GM21737 (cell line): ENCODE measurements around the gene RPS16.

ENCODE experiments used
- ATAC-seq: cut with Tn5 transposase; IDR thresholded peaks from one replicate; pipeline ENCODE4 v1.9.1; 2021; ENCODE audit warnings: mild to moderate bottlenecking, moderate library complexity; ENCODE audit not compliant: unreplicated experiment

RPS16 gene

DNA sequence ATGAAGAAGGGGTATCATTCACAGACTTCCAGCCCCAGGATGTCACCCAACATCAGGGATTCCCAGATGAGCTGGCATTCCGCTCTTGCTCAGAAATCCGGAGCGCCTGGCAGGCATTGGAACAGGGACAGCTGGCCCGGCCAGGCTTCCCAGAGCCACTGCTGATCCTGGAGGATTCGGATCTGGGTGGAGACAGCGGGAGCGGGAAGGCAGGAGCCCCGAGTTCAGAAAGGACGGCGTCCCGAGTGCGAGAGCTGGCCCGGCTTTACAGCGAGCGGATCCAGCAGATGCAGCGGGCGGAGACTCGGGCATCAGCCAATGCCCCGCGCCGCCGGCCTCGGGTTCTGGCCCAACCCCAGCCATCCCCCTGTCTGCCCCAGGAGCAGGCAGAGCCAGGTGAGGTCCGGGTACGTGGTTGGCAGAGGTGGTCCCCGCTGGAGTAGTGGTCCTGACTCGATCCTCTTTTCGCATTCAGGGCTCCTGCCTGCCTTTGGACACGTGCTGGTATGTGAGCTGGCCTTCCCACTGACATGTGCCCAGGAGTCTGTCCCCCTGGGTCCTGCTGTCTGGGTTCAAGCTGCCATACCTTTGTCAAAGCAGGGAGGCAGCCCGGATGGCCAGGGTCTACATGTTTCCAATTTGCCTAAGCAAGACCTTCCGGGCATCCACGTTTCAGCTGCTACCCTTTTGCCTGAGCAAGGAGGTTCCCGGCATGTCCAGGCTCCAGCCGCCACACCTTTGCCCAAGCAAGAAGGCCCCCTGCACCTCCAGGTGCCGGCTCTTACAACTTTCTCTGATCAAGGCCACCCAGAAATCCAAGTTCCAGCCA lies 12.3 kb downstream of the RPS16 start:
- no peak for ATAC-seq

DNA sequence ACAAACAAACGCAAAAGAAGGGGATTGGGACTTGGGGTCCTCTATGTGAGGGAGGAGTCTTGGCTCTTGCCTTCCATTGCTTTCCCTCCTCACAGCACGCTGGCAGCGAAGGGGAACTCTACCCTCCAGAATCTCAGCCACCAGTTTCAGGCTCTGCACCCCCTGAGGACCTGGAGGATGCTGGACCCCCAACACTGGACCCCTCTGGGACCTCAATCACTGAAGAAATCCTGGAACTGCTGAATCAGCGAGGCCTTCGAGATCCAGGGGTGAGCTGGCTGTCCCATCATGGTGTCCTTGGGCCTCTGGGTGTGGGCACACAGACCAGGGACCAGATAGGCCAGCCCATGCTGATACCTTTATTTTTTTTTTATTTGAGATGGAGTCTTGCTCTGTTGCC lies 13.7 kb downstream of the RPS16 start:
- ATAC-seq, result no peak

DNA sequence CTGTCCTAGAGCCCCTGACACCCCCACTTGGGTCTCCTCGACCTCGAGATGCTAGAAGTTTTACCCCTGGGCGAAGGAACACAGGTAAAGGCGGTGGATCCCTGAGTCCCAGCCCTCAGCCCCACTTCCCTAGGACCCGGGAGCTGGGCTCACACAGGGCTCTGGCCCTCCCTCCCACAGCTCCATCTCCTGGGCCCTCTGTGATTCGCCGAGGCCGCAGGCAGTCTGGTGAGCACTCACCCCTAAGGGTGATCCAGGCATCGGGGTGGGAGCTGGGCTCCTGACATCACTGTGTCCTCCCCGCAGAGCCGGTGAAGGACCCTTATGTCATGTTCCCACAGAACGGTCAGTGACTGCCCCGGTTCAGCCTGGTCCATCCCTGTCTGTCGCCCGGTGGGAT lies 15.0 kb downstream of the RPS16 start:
- ATAC-seq, result no peak

DNA sequence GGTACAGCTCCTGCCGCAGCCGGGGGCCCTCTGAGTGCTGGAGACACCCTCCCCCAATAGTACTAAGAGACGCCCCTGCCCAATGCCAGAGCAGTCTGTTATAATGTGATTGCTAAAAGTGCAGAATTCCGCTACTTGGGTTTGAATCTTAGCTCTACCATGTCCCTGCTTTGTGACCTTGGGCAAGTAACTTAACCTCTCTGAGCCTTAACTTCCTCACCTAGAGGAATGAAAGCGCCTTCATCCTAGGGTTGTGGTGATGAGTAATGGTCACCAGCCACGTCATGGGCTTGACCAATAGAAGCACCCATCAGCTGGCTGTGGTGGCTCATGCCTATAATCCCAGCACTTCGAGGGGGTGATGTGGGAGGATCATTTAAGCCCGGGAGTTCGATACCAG lies 16.7 kb downstream of the RPS16 start:
- ATAC-seq, result no peak

DNA sequence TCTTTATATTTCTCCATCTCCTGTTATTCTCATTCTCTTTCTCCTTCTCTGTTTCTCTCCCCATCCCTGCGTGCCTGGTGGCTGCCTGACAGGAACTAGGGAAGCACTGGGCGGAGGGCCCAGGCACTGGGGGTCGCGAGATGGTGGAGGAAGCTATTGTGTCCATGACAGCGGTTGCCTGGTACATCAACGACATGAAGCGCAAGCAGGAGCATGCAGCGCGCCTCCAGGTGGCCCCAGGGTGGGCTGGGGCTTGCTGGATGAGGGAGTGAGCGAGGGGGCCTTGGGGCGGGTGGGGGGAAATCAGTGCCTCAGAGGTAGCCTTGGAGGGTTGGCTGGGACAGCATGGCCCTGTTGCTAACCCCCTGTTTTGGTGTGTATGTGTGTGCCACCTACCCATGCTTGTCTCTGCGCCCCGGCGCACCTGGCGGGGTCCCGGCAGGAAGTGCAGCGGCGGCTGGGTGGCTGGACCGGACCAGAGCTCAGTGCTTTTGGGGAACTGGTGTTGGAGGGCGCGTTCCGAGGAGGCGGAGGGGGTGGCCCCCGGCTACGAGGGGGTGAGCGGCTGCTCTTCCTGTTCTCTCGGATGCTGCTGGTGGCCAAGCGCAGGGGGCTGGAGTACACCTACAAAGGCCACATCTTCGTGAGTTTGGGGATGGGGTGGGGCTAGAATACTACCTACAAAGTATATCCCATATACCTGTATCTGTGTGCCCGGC lies 18.1 kb downstream of the RPS16 start:
- no peak for ATAC-seq

DNA sequence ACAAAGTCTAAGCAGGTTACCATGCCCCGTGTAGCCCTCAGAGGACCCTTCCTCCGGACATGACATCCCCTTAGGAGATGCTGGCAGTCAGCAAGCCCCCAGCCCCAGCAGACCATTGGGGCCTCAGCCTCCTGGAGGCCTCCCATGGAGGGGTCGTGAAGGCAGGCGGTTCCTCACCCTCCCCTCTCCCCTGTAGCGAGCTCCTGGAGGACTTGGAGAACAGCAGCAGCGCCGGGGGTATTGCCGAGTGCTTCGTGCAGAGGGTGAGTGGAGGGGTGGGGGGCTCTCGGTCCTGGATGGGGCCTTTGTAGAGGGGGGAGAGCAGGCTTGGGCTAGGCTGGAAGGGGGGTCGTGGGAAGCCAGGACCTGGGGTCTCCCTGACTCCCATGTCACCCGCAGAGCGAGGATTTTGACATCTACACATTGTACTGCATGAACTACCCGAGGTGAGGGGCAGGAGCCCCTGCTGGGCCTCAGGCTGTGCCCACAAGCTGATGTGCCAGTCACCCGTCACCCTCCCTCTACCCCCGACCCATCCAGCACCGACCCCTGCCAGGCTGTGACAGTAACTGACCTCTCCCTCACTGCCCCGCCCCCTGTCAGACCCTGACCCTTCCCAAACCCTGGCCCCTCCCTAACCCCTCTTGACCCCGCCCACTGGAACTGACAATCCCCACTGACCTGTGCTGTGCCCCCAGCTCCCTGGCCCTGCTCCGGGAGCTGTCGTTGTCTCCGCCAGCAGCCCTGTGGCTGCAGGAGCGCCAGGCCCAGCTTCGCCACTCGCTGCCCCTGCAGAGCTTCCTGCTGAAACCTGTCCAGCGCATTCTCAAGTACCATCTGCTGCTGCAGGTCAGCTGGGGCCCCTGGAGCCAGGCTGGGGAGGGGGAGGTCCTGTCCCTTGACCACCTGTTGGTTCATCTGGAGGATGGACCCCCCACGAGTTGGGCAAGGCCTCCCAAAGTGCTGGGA lies 19.3 kb downstream of the RPS16 start:
- ATAC-seq, result no peak

DNA sequence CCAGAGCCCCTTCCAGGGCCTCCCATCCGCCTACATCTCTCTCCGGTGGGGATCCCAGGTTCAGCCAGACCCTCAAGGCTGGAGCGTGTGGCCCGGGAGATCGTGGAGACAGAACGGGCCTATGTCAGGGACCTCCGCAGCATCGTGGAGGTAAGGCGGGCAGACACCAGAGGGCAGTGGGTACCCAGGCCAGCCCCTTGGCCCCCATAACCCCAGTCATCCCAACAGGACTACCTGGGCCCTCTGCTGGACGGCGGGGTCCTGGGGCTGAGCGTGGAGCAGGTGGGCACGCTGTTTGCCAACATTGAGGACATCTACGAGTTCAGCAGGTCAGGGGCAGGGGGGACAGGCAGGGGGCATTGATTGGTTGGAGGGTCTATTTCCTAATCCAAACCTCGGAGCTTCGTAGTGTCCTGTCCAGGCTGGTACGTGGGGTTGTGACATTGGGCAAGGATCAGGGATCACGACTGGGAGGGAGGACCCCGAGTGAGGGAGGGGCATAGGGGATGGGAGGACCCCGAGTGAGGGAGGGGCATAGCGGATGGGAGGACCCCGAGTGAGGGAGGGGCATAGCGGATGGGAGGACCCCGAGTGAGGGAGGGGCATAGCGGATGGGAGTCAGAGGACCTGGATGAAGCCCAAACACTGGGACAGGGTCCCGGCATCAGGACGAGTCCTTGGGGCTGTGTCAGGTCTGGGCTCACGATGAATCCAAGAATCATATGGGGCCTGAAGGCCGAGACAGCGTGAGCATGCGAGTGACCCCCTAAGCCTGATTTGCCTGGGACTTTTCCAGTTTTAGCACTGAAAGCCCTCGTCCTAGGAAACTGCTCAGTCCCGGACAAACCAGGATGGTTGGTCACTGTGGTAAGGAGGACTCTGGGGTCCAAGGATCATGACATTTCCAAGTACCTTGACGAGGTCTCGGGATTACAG lies 20.4 kb downstream of the RPS16 start:
- ATAC-seq, result no peak

DNA sequence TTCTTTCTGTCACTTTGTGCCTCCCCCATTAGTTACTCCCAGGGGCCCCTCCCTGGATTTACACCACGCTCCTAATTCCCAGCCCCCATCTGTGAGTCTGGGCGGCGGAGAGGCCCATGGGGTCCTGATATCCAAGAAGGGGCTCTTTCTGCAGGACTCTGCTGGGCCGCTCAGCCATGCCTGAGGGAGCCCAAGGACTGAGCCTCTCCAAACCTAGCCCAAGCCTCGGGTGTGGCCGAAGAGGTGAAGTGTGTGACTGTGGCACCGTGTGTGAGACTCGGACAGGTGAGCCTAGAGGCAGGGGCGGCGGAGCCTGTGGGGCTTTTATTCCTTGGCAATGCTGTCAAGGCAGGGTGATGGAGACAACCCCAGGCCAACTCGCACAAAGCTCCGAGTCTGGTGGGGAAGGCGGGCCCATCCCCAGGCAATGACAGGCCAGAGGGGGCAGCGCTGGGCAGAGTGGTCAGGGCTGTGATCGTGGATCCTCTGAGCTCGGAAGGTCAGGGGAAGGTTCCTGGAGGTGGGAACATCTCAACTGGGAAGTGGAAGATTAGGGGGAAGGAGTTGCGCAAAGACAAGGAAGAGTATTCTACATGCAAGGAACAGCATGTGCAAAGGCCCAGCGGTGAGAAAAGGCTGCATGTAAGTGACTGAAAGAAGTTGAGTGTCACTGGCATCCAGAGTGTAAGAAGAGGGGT lies 21.7 kb downstream of the RPS16 start:
- no peak for ATAC-seq

DNA sequence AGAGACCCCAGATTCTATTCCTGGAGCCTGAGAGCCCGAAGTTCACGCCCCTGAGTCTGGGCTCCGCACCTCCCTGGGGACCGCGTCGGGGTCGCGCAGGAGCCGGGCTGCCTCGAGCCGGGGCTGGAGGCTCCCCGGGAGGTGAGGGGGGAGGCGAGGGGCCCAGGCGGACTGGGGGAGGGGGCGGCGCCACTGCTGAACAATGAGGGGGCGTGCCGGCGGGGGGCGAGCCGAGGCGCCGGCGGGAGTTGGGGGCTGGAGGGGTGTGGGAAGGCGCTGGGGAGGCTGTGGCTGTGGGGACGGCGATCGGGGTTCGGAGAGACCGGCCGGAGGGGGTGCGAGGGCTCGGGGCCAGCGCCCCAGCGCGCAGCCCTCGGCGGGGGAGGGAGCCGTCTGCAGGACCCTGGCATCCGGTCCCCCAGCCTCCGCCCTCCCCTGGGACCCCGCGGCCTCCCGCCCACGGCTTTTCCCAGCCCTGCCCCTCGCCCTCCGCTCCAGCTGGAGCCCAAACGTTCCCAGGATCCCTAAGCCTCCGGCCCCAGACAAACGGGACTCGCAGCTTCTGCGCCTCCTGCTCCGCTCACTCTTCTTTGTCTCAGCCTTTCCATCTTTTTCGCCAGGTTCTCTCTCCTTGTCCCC lies 22.4 kb downstream of the RPS16 start:
- ATAC-seq, result no peak

DNA sequence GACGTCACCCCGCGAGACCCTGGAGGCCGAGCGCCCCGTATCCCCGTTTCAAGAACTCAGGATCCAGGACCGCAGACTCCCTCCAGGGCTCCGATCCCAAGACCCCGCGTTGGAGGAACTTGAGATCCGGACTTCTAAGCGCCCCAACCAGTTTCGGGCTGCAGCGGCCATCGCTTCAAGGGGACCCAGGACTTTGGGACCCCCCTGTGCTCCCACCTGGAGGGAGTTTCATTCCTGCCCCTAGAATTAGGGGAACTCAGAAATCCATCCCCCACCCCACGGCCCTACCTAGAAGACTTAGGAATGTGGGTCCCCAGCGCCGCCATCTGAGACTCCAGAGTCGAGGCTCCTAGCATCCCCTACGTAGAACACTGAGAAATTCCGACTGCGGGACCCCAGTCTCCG lies 22.9 kb downstream of the RPS16 start:
- no peak for ATAC-seq

DNA sequence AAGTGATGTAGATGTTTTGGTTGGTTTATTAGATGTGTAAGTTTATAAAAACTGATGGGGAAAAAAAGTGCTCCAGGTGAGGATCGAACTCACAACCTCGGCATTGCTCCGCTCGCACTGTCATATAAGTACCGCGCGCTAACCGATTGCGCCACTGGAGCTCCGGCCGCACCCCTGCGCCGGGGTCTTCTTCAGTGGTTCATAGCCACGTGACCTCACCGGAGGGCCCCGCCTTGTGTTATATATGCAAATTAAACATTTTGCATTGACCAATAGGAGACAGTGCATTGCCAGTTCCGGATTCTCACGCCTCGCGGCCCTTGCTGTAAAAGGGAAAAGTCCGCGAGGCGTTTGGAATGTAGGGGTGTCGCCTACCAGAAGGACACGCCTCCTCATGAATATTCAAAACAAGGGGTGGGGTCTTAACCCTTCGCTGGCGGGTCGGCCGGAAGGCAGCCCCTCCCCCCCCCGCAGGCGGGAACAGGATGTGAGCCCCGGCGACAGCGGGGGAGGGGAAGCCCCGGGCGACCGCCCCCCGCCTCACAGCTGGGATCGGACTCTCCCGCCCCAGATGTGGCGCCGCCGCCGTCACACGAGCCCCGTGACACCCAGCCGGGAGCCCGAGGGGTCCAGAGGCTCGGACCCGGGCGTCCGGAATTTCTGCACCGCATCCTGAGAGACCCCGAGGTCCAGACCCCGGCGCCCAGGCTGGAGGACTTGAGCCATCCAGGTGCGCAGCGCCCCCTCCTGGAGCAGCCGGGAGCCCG lies 23.5 kb downstream of the RPS16 start, which contains the start of gene PLEKHG2:
Gene PLEKHG2 (plus strand): TSS at position 570 of the 767 bp plus-strand sequence. CDS start 1,418 bp downstream, outside the sequence.
- ATAC-seq, result peak; percentile 41

DNA sequence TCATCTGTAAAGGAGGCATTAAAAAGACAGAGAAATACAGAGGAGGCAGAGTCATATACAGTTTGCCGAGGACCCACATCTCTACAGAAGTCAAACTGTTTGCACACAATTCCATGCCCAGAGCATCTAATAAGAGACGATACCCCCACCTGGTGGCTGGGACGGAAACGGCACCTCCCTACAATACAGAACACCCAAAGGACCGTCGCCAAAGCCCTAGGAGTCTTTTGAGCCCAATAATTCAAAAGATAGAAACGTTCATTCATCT lies 24.0 kb downstream of the RPS16 start:
- peak; percentile 20 for ATAC-seq

DNA sequence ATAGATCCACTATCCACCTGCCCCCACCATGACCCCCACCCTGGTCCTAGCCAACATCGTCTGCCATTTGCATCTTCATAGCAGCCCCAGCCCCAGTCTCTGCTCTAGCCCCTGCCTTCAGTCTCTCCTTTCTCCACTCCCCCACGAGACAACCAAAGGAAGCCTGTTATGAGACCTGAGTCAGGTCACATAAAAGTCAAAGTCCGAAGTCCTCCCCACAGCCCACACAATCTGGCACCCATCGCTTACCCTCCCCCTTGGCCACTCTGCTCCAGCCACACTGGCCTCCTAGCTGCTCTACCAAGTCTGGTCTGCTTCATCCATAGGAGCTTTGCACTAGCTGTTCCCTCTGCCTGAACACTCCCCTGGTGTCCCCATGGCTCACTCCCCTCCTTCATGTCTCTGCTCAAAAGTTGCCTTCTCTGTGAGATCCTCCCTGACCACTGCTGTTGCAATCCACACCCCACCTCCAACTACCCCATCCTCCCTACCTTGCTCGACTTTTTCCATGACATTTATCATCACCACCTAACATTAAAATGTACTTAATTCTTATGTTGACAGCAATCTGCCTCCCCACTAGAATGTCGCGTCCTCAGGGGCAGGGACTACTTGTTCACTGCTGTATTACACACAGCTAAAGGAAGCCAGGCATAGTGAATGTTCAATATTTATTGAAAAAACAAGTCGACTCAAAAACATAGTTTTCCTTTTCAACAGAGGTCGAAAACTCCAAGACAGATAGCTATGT lies 24.5 kb downstream of the RPS16 start:
- ATAC-seq, result no peak

DNA sequence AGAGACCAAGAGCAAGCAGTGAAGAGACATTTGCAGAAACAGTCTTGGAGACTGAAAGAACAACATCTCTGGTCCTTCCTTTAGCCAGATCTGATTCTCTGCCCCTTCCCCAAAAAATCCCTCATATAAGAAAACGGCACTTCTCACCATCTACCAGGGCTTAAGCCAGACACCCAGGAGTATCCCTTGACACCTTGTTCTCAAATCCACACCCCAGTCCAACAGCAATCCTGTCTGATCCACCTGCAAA lies 25.0 kb downstream of the RPS16 start:
- ATAC-seq, result no peak

DNA sequence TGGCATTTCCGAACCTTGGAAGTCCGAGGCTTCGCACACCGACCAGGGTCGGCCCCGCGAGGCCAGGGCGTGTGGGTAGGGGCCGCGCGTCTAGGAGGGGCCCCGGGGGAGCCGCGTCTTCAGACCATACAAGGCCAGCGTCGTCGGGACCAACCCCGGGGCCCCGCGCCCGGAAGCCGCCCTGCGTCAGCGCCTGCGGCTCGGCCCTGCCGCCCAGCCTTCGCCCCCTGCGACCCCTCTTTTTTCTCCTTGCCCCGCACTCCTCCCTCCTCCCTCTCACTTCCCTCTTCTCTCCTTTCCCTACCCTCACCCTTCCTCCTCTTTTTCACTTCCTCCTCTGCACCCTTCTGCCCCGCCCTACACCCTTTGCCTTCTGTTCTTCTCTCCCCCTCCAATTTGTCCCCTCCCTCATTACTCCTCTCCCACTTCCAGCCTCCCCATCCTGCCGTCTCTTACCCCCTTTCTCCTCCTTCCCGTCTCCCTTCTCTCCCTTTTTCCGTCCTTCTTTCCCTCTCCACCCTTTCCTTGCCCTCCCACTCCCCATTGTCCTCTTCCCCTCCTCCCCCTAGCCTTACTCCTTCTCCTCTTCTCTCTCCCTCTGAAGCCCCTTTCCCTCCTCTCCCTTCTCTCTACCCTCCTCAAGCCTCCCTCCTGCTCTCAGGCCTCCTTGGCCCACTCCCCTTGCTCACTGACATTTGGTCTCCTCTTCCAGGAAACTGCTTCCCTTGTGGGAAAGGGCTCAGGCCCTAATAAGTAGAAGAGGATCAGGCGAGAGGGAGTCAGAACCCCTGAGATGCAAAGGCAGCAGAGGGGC lies 25.5 kb downstream of the RPS16 start:
- no peak for ATAC-seq

DNA sequence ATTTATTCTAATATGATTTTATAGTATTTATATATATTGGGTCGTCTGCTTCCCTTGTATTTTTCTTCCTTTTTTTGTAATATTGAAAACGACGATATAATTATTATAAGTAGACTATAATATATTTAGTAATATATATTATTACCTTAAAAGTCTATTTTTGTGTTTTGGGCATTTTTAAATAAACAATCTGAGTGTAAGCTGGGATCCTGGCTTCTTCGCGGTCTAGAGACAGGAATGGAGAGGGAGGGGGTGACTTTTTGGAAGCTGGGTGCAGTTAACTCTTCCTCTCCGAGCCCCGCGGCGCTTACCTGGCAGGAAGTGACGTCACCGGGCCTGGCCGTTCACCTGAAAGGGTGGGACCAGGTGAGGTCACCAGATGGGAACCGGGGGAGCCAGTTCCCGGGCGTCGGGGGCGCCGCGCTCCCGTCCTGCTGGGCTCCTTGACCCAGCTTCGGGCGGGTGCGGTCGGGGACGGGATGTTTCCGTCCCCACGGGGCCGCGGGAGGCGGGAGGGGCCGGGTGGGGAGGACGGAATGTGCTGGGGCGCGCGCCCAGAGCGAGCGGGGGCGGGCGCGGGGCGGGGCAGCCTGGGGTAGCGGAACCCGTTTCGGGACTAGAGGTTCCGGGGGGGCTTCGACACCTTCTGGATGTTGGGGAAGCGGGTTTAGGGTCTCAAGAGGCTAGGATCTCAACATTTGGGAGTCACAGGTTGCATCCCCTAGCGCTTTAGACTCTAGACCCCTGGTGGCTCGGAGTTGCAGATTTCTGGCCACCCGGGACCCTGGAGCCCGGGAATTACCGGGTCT lies 26.3 kb downstream of the RPS16 start:
- no peak for ATAC-seq
